ENCODE results near the gene SCARB1.

The SCARB1 gene

DNA sequence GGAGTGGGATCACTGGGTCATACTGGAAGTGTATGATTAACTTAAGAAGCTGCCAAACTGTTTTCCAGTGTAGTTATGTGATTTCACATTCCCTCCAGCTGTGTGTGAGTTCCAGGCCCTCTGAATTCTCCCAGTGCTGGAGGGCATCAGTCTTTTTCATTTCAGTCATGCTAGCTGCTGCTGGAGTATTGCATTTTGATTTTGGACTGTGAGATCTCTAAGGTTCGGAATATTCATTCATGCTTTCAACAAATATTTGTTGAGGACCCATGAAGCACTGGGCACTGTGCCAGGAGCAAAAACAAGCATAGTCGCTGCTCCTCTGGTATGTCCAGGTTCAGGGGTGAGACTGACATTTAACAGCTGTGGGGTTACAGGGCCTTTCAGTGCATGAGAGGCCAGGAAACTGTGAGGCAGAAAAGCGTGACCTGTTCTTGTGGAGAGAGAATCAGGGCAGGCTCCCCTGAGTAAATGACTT lies 133.2 kb downstream of the SCARB1 start:
- H3K36me3 ChIP-seq (ENCODE audit: control insufficient read depth, insufficient read depth, low read length): no peaks in the 10 kb centered on the region
- DNase-seq (ENCODE audit: extremely low read depth, insufficient read length): no peak

DNA sequence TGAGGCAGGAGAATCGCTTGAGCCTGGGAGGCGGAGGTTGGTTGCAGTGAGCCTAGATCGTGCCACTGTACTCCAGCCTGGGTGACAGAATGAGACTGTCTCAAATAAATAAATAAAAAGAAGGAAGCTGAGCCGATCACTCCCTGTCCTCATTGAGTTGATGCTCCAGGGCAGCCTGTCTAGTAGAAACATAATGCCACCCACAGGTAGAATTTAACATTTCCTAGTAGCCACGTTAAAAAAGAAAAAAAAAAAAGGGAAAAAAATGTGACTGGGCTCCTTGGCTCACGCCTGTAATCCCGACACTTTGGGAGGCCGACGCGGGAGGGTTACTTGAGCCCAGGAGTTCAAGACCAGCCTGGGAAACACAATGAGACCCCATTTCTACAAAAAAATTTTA lies 135.7 kb downstream of the SCARB1 start:
- no peak for DNase-seq (ENCODE audit: extremely low read depth, insufficient read length)
- TF ChIP-seq, protein P1, sequence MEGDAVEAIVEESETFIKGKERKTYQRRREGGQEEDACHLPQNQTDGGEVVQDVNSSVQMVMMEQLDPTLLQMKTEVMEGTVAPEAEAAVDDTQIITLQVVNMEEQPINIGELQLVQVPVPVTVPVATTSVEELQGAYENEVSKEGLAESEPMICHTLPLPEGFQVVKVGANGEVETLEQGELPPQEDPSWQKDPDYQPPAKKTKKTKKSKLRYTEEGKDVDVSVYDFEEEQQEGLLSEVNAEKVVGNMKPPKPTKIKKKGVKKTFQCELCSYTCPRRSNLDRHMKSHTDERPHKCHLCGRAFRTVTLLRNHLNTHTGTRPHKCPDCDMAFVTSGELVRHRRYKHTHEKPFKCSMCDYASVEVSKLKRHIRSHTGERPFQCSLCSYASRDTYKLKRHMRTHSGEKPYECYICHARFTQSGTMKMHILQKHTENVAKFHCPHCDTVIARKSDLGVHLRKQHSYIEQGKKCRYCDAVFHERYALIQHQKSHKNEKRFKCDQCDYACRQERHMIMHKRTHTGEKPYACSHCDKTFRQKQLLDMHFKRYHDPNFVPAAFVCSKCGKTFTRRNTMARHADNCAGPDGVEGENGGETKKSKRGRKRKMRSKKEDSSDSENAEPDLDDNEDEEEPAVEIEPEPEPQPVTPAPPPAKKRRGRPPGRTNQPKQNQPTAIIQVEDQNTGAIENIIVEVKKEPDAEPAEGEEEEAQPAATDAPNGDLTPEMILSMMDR (IDR thresholded peaks at IDR 0.05; ENCODE audit: insufficient read depth, low read length, poor library complexity, severe bottlenecking): no peak

More for the DNA sequence above, 133.2 kb downstream of the SCARB1 start:
- Histone ChIP-seq H3K4me3 (replicated peaks; ENCODE audit: low read depth, low read length) (no peak overlapping the region), H3K27me3 (replicated peaks; ENCODE audit: control insufficient read depth, insufficient read depth, low read length) (no peaks in the 10 kb centered on the region)
- TF ChIP-seq, protein P1 (IDR thresholded peaks at IDR 0.05; ENCODE audit: insufficient read depth, low read length, poor library complexity, severe bottlenecking): no peak

DNA sequence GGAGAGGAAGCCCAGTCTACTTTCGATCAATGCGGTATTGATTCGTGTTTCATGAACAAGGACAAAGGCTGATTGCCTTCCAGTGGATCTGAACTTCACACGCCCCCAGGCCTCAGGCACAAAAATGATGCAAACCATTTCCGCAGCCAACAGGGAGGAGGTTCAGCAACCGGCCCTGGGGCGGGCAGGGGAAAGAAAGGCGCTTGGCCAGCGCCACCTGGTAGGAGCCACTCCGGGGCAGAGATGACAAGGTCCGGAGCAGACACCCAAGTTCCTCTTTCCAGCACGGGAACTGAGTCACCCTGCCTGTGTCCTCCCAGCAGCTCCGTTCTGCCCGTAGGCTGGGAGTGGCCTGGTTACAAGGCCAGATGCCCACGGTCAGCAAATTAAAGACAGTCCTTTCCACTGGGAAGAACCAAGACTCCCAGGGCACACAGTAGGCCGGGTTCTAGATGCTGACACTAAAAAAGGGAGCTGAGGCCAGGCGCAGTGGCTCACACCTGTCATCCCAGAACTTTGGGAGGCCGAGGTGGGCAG lies 136.3 kb downstream of the SCARB1 start:
- TF ChIP-seq, protein P1 (IDR thresholded peaks at IDR 0.05; ENCODE audit: insufficient read depth, low read length, poor library complexity, severe bottlenecking): peak; percentile 2
- Histone ChIP-seq H3K4me3 (replicated peaks; ENCODE audit: low read depth, low read length) (no peak overlapping the region), H3K36me3 (ENCODE audit: control insufficient read depth, insufficient read depth, low read length) (no peaks in the 10 kb centered on the region), H3K27me3 (replicated peaks; ENCODE audit: control insufficient read depth, insufficient read depth, low read length) (no peaks in the 10 kb centered on the region)
- DNase-seq (ENCODE audit: extremely low read depth, insufficient read length): peak; percentile 45

More for the DNA sequence above, 135.7 kb downstream of the SCARB1 start:
- Histone ChIP-seq H3K36me3 (ENCODE audit: control insufficient read depth, insufficient read depth, low read length) (no peaks in the 10 kb centered on the region), H3K27me3 (replicated peaks; ENCODE audit: control insufficient read depth, insufficient read depth, low read length) (no peaks in the 10 kb centered on the region), H3K4me3 (replicated peaks; ENCODE audit: low read depth, low read length) (no peak overlapping the region)

Data from GM06990 (cell line).